ENCODE results near the gene EML4.

- no peak for TF ChIP-seq CTCF (IDR thresholded peaks at IDR 0.05)
- TF ChIP-seq REST (IDR thresholded peaks at IDR 0.05; ENCODE audit: insufficient read depth in 1 of 2, low read depth in 2 of 2, low read length in 1 of 2), result no peak
- TF ChIP-seq SIN3A (IDR thresholded peaks at IDR 0.05; ENCODE audit: borderline replicate concordance, insufficient read depth, low read depth, low read length), result no peak
- TF ChIP-seq POLR2AphosphoS5 (IDR thresholded peaks at IDR 0.05; ENCODE audit: low read depth, low read length), result no peak
These were observed 159.8 kb downstream of the EML4 start for GRCh38 chr2:42328923-42329322.

Data from Panc1 (cell line).